ENCODE data around the gene IKZF5.

- no peak for TF ChIP-seq POLR2A (IDR thresholded peaks at IDR 0.05)
- no peak for TF ChIP-seq CTCF (IDR thresholded peaks at IDR 0.05)
Observed at GRCh38 chr10:122997864-122998263, 10.7 kb downstream of the IKZF5 start.
